Inflammatory macrophage treated with lipopolysaccharide for 1 hour (primary cell): ENCODE results near the gene MSH2.
A peak's percentile ranks its signal among the peaks of the same experiment; 100 is the strongest.
"Not testable (repeated sequence)": the region's sequence is repeated elsewhere in the genome, so short reads cannot be mapped to it uniquely, and the experiment has no call there.

Source experiments
- DNase-seq, 2 donors: peaks; one replicate each; pipeline ENCODE4 v3.0.0-alpha.2; 2020 to 2022

MSH2 gene

DNA sequence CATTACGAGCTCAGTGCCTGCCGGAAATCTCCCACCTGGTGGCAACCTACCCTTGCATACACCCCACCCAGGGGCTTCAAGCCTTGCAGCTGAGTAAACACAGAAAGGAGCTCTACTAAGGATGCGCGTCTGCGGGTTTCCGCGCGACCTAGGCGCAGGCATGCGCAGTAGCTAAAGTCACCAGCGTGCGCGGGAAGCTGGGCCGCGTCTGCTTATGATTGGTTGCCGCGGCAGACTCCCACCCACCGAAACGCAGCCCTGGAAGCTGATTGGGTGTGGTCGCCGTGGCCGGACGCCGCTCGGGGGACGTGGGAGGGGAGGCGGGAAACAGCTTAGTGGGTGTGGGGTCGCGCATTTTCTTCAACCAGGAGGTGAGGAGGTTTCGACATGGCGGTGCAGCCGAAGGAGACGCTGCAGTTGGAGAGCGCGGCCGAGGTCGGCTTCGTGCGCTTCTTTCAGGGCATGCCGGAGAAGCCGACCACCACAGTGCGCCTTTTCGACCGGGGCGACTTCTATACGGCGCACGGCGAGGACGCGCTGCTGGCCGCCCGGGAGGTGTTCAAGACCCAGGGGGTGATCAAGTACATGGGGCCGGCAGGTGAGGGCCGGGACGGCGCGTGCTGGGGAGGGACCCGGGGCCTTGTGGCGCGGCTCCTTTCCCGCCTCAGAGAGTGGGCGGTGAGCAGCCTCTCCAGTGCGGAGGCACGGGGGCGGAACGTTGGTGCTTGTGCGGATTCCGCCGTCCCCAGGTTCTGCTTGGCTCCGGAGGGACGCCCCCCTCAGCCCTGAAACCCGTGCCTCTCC is at the start of gene MSH2:
MSH2 (plus strand) TSS at position 352 of the 804 bp plus-strand sequence; CDS start at position 388, 36 bp downstream.
- peak; percentile 89 to 90 for DNase-seq

DNA sequence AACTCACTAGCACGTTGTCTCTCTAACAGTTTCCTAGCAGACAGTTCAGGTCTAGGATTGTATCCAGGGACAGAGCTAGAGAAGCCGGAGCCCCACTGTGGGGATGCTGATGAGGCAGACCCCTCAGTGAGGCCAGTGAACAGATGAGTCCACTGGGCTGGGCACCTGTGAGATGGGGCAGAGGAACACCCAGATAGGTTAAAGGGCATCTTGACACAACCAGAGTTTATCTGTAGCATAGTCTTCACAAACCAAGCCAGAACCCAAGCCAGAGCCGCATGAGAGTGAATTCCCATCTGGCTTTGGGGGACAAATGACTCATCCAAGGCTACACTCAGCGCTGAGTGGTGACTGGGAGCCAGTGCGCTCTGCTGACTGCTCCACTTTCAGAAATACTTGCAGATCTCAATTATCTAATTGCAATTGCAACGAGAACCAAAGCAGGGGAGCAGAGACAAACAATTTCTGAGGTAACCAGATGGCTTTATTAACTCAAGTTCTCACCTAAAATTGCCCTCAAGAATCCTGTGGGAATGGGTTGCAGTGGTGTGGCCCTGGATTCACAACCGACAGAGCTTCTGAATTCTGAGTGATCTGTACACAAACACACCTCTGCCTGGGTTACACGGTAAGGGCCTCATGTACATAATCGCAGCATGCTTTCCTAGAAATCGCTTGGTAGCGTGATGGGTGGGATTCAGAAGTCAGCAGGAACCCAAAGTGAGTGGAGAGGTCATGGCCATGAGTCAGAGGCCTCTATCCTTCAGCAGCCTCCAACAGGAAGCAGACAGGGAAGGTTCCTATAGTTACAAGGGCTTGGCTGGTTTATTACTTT is 48.7 kb upstream of the MSH2 start:
- no peak for DNase-seq

DNA sequence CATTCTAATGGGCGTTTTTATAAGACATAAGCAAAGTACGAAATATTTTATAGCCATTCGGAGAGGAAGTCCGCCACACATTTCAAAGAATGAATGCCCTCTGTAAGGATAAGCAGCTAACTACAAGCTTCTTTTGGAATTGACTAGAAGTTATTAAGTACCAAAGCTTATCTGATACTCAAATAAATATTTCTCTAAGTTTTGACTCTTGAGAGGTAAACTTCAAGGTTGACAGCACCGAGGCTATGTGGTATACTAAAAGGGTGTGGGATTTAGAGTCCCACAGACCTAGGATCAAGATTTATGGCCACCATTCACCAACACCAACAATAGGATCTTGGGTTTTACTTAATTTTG is 48.1 kb upstream of the MSH2 start:
- no peak for DNase-seq

DNA sequence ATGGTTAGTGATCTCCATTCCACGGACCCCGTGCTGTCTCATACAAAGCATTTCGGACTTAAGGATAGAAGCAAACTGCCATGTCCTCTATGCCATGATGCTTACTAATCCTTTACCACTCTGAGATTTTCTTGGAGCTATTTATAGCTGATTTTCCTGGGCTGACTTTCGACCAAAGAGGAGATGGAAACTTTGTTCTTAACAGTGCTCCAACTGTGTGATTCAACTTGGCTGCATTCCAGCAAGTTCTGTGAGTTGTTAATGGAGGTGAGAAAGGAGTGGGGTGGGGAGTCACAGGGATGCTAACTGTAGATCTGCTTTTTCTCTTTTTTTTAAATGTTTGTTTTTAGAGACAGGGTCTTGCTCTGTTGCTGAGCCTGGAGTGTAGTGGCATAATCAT is 45.5 kb upstream of the MSH2 start:
- DNase-seq: no peak

- no peak for DNase-seq
Observed at GRCh38 chr2:47359375-47359868, 43.5 kb upstream of the MSH2 start.

GRCh38 chr2:47360283-47360682 is 42.7 kb upstream of the MSH2 start:
- DNase-seq: no peak

DNA sequence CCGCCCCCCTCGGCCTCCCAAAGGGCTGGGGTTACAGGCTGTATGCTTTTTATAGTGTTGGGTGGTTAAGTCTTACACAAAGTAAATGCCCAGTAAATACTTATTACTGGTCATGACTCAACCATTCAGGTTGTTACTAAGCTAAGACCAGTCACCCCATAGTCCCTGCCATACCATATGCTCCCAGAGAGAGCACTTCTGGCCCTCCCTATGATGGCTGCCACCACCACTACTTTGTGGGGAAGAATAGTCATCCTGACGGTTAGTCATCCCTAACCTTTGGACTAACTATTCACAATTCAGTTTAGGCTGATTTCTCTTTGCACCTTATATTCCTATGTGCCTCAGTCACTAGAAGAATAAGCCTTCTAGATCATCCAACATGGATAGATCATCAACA is 42.0 kb upstream of the MSH2 start:
- DNase-seq: no peak

GRCh38 chr2:47361505-47362229 is 41.3 kb upstream of the MSH2 start:
- not testable (repeated sequence) for DNase-seq

DNA sequence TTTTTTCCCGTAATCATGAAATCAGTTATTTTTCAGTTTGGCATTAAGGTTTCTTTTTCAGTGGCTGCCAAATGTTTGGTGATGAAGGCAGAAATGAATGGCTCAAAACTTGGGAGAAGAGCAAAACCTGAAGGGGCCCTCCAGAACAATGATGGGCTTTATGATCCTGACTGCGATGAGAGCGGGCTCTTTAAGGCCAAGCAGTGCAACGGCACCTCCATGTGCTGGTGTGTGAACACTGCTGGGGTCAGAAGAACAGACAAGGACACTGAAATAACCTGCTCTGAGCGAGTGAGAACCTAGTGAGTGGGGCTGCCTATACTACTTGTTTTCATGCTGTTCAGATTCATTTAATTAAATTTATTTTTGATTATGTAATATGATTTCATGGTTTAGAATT is 29.2 kb upstream of the MSH2 start:
- no peak for DNase-seq

DNA sequence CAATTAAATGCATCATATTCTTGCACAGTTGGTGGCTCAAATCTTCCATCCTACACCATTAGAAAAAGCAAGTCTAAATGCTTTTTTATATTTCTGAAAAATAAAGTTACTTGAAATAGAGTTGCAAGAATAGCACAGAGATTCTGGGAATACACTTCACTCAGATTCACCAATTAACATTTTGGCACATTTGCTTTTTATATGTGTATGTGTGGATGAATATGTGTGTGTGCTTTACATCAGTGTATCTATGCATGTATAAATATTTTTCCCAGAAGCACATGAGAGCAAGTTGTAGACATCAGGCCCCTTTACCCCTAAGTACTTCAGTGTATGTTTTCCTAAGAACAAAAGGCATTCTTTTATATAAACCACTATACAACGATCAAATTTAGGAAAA is 27.6 kb upstream of the MSH2 start:
- DNase-seq: no peak

GRCh38 chr2:47379384-47379783 is 23.6 kb upstream of the MSH2 start:
- no peak for DNase-seq

GRCh38 chr2:47381408-47381807 is 21.5 kb upstream of the MSH2 start:
- no peak for DNase-seq

GRCh38 chr2:47386551-47386950 is 16.4 kb upstream of the MSH2 start:
- DNase-seq: no peak

DNA sequence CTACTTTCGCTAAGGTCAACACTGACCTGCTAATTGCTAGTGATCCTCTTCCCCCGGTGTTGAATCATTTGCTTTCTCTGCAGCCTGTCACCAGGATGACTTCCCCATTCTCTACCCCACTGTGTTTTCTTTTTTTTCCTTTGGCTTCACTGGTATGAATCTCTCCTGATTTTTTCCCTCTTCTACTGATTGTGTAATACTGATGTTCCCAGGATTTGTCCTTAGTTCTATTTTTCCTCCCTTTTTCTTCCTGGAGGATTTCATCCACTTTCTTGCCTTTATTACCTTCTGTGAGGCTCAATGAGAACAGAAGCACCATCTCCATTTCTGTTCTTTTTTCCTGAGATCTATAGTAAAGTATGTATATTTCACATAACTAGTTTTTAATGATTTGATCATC is 14.1 kb upstream of the MSH2 start:
- no peak for DNase-seq

- no peak for DNase-seq
Observed at GRCh38 chr2:47389692-47390091, 13.3 kb upstream of the MSH2 start.

GRCh38 chr2:47401789-47402554 is 984 bp upstream of the MSH2 start:
- DNase-seq: no peak

GRCh38 chr2:47402555-47402804 is 476 bp upstream of the MSH2 start:
- DNase-seq: no peak

- no peak for DNase-seq
Observed at GRCh38 chr2:47403609-47404193, 745 bp downstream of the MSH2 start.

DNA sequence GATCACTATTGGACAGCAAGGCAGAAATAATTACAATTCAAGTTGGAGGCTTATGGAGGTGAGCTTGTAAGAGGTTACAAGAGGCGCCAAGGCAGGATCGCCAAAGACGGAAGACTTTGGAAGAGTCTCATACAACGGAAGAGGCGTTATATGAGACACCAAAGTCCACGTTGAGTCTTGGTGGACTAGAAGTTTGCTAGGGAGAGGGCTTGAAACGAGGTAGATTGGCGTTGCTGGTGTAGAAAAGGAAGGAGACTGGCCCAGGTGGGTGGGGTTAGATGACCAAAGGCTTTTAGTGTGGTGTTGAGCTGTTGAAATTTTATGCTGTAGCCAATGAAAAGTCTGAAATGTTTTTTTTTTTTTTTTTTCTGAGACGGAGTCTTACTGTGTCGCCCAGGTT is 1.4 kb downstream of the MSH2 start:
- DNase-seq: no peak

DNA sequence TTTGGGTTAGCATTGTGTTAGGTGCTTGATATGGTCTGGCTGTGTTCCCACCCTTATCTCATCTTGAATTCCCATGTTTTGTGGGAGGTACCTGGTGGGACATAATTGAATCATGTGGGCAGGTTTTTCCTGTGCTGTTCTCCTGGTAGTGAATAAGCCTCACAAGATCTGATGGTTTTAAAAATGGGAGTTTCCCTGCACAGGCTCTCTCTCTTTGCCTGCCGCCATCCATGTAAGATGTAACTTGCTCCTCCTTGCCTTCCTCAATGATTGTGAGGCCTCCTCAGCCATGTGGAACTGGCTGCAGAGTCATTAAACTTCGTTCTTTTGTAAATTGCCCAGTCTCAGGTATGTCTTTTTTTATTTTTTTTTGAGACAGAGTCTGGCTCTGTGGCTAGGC is 2.8 kb downstream of the MSH2 start:
- DNase-seq: no peak

- DNase-seq: not testable (repeated sequence)
Observed at GRCh38 chr2:47406649-47407330, 3.8 kb downstream of the MSH2 start.

DNA sequence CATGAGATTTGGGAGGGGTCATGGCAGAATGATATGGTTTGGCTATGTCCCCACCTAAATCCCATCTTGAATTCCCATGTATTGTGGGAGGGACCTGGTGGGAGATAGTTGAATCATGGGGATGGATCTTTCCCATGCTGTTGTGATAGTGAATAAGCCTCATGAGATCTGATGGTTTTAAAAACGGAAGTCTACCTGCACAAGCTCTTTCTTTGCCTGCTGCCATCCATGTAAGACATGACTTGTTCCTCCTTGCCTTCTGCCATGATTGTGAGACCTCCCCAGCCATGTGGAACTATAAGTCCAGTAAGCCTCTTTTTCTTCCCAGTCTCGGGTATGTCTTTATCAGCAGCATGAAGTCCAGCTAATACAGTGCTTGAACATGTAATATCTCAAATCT is 5.0 kb downstream of the MSH2 start:
- DNase-seq: not testable (repeated sequence)
